Urothelium cell line (cell line): ENCODE results near the gene TTC39B.

Experiments
- DNase-seq: peaks from one replicate; pipeline ENCODE4 v3.0.0; 2011; ENCODE audit warnings: low spot score, mixed read lengths
- FAIRE-seq: peaks from 2 replicates; lab custom pipeline; 2011; peaks lifted over from hg19 to GRCh38; lab: Jason Lieb, UNC

TTC39B gene

GRCh38 chr9:15305470-15305869 lies 1.5 kb downstream of the TTC39B start:
- DNase-seq (no peak), FAIRE-seq (no peak)

GRCh38 chr9:15304632-15305031 lies 2.4 kb downstream of the TTC39B start:
- FAIRE-seq, result no peak
- DNase-seq, result no peak

GRCh38 chr9:15300218-15300617 lies 6.8 kb downstream of the TTC39B start:
- no peak for DNase-seq

GRCh38 chr9:15299374-15299939 lies 7.6 kb downstream of the TTC39B start:
- DNase-seq (no peak), FAIRE-seq (no peak)

More at GRCh38 chr9:15300218-15300617, 6.8 kb downstream of the TTC39B start:
- FAIRE-seq, result no peak

GRCh38 chr9:15298362-15298761 lies 8.7 kb downstream of the TTC39B start:
- DNase-seq (no peak), FAIRE-seq (no peak)

GRCh38 chr9:15295761-15296405 lies 11.1 kb downstream of the TTC39B start:
- FAIRE-seq (no peak), DNase-seq (peak; percentile 27)

GRCh38 chr9:15294604-15295003 lies 12.4 kb downstream of the TTC39B start:
- no peak for DNase-seq
- no peak for FAIRE-seq

GRCh38 chr9:15293804-15294316 lies 13.2 kb downstream of the TTC39B start:
- DNase-seq (no peak), FAIRE-seq (no peak)

- no peak for FAIRE-seq
- no peak for DNase-seq
Measured at GRCh38 chr9:15293084-15293483, 13.9 kb downstream of the TTC39B start.

GRCh38 chr9:15289603-15290002 lies 17.4 kb downstream of the TTC39B start:
- FAIRE-seq, result no peak
- no peak for DNase-seq

- no peak for DNase-seq
- no peak for FAIRE-seq
Measured at GRCh38 chr9:15287309-15287708, 19.7 kb downstream of the TTC39B start.

GRCh38 chr9:15286161-15286821 lies 20.7 kb downstream of the TTC39B start:
- FAIRE-seq, result no peak
- DNase-seq, result no peak

GRCh38 chr9:15282567-15283285 lies 24.3 kb downstream of the TTC39B start:
- DNase-seq, result no peak
- FAIRE-seq, result no peak

- no peak for FAIRE-seq
Measured at GRCh38 chr9:15280647-15281046, 26.4 kb downstream of the TTC39B start.

GRCh38 chr9:15278839-15279238 lies 28.2 kb downstream of the TTC39B start:
- no peak for DNase-seq
- no peak for FAIRE-seq

More at GRCh38 chr9:15280647-15281046, 26.4 kb downstream of the TTC39B start:
- DNase-seq, result no peak

- no peak for DNase-seq
- no peak for FAIRE-seq
Measured at GRCh38 chr9:15278091-15278687, 28.8 kb downstream of the TTC39B start.

- DNase-seq (no peak), FAIRE-seq (no peak)
Measured at GRCh38 chr9:15277400-15278090, 29.5 kb downstream of the TTC39B start.

GRCh38 chr9:15276328-15276938 lies 30.6 kb downstream of the TTC39B start:
- FAIRE-seq, result no peak
- DNase-seq, result no peak

GRCh38 chr9:15274425-15274824 lies 32.6 kb downstream of the TTC39B start:
- no peak for FAIRE-seq
- no peak for DNase-seq

- FAIRE-seq, result no peak
- DNase-seq, result no peak
Measured at GRCh38 chr9:15272377-15272928, 34.6 kb downstream of the TTC39B start.
